ENCODE data around the gene LPP.
"Not testable (repeated sequence)": the region's sequence is repeated elsewhere in the genome, so short reads cannot be mapped to it uniquely, and the experiment has no call there.

The LPP gene, protein sequence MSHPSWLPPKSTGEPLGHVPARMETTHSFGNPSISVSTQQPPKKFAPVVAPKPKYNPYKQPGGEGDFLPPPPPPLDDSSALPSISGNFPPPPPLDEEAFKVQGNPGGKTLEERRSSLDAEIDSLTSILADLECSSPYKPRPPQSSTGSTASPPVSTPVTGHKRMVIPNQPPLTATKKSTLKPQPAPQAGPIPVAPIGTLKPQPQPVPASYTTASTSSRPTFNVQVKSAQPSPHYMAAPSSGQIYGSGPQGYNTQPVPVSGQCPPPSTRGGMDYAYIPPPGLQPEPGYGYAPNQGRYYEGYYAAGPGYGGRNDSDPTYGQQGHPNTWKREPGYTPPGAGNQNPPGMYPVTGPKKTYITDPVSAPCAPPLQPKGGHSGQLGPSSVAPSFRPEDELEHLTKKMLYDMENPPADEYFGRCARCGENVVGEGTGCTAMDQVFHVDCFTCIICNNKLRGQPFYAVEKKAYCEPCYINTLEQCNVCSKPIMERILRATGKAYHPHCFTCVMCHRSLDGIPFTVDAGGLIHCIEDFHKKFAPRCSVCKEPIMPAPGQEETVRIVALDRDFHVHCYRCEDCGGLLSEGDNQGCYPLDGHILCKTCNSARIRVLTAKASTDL

DNA sequence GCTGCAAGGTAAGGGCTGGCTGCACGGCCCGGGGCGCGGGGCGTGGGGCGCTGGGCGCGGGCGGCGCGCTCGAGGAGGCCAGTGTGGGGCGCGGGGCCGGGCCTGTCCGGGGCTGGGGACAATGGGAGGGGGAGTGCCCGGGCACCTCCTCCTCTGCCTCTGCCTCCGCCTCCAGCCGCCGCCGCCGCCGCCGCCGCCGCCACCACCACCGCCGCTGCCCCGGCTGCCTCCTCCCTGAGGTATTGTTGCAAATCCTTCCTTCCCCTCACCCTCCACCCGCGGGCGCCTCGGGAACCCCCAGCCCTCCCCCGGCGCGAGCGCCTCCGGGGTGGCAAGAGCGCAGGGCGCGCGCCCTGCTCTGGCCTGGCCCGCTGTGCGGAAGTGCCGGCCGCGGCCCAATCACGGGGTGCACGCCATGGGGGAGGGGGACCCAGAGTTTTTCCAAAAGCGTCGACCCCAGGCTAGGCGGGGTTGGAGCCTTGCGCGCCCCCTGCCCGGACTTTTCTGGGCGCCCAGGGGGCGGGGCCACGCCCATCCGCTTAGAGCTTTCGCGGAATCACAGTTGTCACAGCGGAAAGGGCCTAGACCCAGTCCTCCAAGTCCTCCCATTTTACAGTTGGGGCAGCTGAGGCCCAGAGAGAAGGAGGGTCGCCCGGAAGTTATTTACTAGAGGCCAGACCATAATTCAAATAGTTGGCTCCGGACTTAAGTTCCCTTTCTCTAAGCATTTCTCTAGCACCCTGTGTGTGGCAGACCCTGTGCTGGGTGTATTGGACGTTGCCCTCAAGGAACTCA is at the start of gene LPP:
LPP (plus strand) TSS at position 144 of the 795 bp plus-strand sequence. CDS start 251,964 bp downstream, outside the sequence.
- DNase-seq (ENCODE audit: low read depth in 2 of 2): peak; percentile 58 to 59

DNA sequence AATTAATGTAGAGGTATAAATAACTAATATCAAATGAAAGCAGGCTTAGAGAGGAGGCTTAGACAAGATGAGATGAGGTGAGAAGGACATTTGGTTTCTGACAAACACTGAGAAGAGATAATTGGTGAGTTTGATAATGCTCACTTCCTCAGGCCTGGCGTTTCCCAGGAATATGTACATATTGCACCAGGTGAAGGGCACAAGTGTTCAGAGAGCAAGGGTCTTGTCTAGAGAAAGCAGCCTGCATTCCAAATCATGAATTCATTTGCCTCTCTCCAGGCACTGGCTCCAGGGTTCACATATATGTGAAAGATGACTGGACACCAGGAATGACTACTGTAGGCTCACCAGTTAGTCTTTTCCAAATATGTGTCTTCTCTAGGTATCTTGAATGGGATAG is 48.0 kb upstream of the LPP start:
- no peak for DNase-seq (ENCODE audit: low read depth in 2 of 2)

DNA sequence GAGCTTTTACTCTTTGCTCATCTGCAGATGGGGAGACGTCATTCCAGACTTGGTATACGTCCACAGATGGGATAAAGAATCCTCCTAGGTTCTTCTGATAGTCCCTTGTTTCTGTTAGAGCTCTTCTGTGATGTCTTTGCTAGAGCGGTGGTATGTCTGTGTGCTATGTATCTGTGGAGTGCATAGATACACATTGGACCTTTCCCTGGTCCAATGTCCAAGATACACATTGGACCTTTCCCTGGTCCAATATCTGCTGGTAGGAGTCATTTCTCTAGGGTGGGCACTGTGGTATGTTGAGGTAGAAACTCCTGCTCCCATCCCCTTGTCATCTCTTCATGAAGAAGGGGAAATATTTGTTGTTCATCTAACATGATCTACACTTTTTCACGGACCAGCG is 47.5 kb upstream of the LPP start:
- no peak for DNase-seq (ENCODE audit: low read depth in 2 of 2)

DNA sequence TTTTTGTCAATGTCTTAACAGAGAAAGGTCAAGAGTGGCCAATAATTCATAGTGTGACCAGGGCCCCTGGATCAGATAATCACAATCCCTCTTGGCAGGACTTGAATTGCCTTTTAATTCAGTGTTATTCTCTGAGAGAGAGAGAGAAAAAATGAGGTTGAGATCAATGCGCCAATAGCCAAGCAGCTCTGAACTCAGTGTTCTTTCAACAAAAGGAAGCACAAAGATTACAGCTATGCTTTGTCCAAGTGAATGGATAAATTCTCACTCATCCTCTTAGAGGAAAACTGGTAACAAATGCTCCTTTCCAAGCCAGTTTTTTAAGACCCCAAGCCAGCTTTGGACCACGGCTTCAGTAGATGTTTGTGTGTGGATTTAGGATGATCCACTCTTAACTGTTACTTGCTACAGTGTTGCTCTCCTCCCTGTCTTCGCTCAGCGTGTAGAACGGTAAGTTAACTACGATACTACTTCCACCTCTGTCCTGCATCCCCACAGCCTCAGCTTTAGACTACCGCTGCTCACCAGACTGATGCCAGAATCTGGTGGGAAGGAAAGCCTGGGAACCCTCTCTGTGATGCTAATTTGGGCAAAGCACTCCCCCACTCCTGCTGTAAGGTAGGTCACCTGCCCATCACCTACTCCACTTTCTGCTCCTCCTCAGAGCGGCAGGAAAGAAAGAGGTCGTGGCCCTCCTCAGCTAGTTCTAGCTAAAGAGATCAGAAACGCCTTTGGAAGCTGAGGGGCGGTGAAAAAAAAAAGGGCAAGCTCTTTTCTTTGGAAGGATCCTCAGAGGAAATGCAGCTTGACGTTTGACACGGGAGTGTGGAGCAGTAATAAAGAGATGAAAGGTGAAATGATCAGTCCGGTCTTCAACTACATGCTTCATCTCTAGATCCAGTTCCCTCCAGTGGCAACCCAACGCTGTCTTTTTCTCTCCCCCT is 46.8 kb upstream of the LPP start:
- no peak for DNase-seq (ENCODE audit: low read depth in 2 of 2)

DNA sequence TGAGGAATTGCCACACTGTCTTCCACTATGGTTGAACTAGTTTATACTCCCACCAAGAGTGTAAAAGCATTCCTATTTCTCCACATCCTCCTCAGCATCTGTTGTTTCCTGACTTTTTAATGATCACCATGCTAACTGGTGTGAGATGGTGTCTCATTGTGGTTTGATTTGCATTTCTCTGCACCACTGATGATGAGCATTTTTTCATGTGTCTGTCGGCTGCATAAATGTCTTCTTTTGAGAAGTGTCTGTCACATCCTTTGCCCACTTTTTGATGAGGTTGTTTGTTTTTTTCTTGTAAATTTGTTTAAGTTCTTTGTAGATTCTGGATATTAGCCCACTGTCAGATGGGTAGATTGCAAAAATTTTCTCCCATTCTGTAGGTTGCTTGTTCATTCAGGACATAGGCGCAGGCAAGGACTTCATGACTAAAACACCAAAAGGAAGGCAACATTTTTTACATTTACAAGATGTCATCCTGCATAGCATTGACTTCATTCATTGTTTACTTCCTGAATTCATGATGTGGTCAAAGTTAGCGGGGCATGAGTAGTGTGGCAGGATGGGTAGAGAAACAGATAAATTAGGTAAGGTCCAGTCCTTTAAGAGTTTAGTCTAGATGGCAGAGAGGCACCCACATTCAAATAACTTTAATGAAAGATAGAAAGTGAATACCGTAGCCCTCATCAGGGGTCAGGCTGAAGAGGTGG is 45.1 kb upstream of the LPP start:
- DNase-seq (ENCODE audit: low read depth in 2 of 2): no peak

DNA sequence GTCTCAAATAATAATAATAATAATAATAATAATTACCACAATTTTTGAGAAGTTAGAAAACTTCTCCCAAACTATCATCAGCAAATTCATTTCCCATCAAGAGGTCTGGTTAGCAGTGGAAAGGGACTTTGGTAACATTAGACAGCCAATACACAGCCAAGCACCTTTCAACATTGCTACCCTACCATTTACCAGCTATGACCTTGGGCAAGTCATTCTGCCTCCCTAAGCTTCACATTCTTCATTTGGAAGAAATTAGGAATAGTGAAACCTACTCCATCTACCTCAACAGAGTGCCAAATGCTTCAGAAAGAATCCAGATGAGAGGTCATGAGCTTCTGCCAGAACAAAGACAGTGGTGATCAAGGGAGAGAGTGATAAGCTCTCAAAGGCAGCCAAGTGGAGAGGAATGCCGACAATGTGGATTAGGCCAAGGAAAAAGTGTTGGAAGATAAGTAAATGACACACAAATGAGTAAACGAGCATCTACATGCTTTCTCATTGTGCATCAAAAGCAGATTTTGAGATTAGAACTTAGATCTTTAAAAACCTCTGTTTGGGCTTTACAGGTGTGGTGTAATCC is 42.9 kb upstream of the LPP start:
- no peak for DNase-seq (ENCODE audit: low read depth in 2 of 2)

DNA sequence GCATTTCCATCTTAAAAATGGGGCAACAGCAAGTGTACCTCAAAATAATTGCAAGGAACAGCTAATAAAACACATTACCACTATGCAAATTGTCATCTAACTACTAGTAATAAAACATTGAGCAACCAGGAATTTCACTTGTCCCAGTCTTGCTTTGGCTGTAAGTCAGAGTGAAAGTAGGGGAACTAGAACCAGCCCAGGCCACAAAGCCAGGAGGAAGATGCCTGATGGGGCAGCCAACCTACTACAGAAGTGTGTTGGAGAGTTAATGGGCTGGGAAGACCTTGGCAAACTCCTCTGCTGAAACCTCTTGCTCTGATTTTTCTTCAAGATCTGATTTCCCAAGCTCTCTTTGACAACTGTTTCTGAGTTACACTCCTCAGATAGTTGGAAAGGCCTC is 40.2 kb upstream of the LPP start:
- DNase-seq (ENCODE audit: low read depth in 2 of 2): no peak

DNA sequence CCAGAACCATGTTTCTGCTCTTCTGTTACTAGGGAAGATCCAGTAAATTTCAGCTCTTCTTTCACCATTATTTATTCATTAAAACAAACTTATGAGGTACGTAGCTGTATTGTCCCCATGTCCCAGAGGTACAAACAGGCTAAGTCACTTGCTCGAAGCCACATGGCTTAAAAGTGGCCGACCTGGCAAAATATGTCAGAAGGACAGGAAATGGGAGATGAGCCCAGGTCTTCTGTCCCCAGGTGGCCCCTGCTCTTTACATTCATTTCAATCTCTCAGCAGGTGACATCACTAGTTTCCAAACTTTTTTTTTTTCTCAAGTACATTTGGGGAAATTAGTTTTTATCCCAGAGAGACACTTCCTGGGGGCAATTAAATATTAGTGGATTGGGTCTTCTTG is 34.1 kb upstream of the LPP start:
- DNase-seq (ENCODE audit: low read depth in 2 of 2): no peak

DNA sequence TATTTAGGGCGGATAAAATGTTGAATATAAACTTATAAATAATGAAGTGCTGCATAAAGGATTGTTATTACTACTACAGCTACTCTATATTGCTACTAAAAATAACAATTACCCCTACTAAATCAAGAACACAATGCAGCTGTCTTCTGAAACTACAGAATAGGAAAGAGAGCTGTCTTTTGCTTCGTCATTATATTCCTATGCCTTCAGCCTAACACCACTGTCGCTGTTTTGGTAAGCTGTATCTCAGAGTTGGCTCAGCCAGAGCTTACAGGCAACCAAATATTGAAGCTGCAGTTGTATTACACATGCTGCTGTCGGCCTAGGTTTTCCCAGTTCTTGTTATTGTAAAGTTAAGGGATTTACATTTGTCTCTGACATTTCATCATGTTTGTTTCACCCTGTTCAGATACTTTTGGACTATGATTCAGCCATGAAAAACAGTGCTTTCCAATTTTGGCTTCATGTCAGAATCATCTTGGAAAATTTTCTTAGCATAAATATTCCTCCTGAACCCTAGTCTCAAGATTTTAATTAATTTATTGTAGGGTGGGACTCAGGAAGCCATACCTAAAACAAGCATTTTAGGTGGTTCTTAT is 31.3 kb upstream of the LPP start:
- DNase-seq (ENCODE audit: low read depth in 2 of 2): no peak

DNA sequence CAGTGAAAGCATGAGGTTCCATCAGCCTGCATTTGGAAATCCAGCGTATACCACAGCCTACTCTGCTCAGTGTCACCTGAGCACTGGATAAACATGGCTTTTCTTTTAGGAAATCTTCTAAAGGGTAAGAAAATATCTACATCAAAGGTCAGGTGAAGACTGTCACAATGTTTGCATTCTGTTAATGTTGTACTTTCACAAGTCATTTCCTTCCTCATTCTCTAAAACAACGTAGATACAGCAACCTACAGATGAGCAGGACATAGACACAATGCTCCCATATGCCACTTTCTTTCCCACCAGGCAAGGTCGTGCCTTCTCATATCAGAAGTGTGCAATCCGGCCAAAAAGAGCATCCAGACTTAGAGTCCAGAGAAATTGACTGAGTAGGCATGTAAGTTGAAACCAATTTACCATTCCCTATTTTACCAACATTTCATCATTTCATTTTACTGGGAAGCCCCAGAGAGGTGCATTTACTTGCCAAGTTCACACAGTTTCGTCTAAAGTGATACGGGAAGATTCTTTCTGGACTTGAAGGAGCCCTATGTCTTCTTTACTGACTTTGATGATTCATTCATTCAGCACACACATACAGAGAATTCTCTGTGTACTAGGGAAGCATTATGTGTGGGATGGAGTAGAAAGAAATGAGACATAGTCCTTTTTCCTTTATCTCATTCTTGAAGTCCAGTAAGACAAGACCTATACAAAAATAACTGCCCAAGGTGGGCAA is 30.6 kb upstream of the LPP start:
- no peak for DNase-seq (ENCODE audit: low read depth in 2 of 2)

DNA sequence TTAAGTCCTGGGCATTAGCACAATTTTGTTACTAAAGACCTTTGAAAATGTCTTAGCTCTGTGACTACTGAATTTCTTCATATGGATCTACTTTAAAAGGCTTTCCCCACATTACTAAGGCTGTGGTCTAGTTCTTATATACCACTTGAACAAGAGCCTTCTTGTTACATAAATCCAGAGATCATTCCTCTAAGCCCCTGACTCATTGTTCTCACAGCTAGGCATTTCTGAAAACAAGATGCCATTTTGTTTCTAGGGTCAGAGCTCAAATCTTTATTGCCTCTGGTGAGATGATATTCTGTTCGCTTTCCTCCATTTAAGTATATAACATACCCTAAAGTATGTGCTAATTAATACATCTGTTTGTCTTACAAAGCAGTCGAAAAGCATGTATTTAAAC is 29.8 kb upstream of the LPP start:
- DNase-seq (ENCODE audit: low read depth in 2 of 2): peak; percentile 71 to 75

DNA sequence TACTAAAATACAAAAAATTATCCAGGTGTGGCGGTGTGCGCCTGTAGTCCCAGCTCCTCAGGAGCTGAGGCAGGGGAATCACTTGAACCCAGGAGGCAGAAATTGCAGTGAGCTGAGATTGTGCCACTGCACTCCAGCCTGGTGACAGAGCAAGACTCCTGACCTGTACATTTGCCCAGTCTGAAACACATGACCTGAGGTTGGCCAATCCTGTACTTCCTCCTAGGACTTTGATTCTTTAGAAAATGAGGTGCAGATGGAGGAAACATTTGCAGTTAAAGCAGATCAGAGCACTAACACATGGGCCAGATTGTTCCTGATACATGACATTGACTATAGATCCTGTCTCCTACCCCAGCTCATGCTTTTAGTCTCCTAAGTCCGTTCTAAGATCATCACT is 28.9 kb upstream of the LPP start:
- DNase-seq (ENCODE audit: low read depth in 2 of 2): no peak

DNA sequence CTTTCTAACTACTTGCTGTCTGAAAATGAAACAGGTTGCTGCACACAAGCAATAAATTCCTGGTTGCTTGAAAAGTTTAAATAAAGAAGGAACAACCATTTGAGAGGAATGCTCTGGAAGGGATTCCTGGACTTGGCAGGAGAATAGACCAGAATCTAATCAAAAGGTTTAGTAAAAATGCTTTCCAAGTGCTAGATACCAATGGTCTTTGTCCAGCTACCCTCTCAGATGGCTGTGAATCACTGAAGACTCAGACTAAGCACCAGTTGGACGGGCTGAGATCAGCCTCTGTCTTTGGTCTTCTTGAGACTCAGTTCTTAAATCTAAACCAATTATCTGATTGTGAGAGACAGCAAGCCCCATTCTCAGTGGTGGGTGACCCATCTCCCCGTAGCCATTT is 27.7 kb upstream of the LPP start:
- no peak for DNase-seq (ENCODE audit: low read depth in 2 of 2)

DNA sequence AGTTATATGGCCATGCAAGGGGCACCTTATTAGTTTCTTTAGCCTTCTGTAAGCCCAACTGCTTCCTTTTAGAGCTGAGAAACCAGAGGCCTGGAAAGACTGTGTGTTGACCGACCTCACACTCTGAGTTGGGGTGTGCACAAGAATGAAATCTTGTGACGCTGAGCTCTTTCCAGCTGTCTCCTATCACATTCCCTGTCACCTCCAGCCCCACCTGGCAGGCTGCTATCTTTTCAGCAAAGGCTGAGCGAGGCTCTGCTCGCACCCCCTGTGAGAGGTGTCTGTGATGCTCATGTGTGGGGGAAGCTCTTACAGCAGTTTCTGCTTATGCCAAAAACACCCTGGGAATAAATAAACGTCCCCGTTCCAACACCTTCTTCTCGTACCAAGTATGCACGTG is 27.0 kb upstream of the LPP start:
- no peak for DNase-seq (ENCODE audit: low read depth in 2 of 2)

DNA sequence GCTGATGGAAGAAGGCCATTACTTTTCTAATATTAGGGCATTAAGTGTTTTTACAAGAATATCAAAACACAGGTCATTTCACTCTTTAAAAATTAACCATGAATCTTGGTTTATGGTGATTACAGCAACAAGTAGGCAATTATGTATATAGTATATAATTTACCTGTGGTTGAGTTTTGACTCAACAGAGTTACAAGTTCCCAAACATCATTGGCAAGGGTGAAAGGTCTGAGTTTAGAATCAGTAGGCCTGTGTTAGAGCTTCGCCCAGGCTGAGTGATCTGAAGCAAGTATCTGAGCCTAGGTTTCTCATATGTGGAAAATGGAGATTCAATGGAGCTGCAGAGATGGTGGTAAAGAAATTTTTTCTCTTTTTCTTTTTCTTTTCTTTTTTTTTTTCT is 25.1 kb upstream of the LPP start:
- no peak for DNase-seq (ENCODE audit: low read depth in 2 of 2)

DNA sequence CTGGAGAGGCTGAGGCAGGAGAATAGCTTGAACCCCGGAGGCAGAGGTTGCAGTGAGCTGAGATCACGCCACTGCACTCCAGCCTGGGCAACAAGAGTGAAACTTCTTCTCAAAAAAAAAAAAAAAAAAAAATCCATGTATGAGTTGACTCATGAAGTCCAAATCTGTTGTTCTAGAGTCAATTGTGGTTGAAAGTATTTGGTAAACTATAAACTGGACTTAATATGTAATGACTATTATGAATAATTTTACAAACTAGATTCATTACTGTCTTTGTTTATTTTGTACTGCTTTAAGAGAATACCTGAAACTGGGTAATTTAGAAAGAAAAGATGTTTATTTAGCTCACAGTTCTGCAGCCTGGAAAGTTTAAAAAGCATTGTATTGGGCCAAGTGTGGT is 22.9 kb upstream of the LPP start:
- not testable (repeated sequence) for DNase-seq (ENCODE audit: low read depth in 2 of 2)

DNA sequence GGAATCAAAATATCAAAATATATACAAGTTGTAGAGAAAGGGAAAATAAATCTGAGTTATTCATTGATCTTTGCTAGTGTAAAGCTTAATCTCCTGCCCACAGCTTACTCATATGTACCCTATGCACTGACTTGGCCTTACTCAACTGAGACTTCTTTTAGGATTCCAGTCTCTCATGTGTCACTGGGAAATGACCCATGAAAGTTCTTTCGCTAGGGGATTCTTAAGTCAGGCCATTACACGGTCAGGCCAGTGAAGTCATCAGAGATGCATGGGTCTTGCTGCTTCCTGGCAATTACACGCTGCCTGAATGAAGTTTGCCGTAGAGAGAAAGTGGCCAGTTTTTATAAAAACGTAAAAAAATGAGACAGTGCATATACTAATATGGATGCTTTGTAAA is 20.7 kb upstream of the LPP start:
- no peak for DNase-seq (ENCODE audit: low read depth in 2 of 2)

DNA sequence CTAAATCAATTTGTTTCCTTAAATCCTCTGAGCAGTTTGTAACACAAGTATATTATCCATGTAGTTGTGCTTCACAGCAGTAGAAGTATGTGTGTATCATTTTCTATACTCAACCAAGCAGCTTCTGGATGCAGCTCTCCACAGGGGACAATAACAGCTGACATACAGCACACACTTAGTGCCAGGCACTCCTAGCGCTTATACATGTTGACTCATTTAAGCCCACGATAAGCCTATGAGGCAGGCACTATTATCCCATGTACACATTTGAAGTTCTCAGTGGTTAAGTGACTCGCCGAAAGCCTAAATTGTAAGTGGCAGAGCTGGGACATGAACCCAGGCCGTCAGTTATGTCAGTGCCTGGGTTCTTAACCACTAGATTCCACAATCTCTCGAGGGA is 20.3 kb upstream of the LPP start:
- no peak for DNase-seq (ENCODE audit: low read depth in 2 of 2)

DNA sequence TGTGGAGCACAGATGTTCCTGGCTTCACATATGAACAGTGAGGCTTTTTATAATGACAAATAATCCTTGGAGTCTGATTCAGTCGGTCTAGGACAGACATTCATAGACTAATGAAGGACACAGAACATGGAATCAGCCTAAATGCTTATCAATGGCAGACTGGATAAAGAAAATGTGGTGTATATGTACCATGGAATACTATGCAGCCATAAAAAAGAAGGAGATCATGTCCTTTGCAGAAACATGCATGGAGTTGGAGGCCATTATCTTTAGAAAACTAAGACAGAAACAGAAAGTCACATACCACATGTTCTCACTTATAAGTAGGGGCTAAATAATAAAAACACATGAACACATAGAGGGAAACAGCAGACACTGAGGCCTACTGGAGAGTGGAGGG is 19.9 kb upstream of the LPP start:
- no peak for DNase-seq (ENCODE audit: low read depth in 2 of 2)

DNA sequence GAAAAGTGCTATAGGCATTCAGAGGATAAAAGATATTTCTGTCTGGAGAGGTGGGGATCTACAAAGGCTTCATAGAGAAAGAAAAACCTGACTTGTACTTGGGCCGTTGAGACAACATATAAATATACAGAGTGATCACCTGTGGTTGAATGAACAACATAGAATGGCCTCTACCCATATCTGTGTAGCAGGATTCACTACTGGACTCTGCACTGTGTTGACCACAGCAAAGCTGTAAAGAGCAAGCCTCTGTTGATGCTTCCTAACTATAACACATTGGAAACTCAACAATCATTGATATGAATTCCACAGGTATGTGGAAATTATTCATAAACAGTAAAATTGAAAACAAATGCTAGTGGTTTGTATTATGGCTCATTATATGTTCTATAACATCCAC is 19.1 kb upstream of the LPP start:
- no peak for DNase-seq (ENCODE audit: low read depth in 2 of 2)
